ENCODE data around the gene TAOK2. TPM values are rescaled to one million over a fixed set of nuclear protein-coding genes. Genes with fewer than 3 reads are reported as not detected.
"Not testable (repeated sequence)": the region's sequence is repeated elsewhere in the genome, so short reads cannot be mapped to it uniquely, and the experiment has no call there.

Gene TAOK2
- polyA plus RNA-seq, 1 donor = 33.1 TPM

GRCh38 chr16:30003670-30004423, 30.2 kb downstream of the TAOK2 start:
- DNase-seq (ENCODE audit: low read depth) = no peak

- no peak for DNase-seq (ENCODE audit: low read depth)
These were observed 30.7 kb downstream of the TAOK2 start for GRCh38 chr16:30004424-30004776.

DNA sequence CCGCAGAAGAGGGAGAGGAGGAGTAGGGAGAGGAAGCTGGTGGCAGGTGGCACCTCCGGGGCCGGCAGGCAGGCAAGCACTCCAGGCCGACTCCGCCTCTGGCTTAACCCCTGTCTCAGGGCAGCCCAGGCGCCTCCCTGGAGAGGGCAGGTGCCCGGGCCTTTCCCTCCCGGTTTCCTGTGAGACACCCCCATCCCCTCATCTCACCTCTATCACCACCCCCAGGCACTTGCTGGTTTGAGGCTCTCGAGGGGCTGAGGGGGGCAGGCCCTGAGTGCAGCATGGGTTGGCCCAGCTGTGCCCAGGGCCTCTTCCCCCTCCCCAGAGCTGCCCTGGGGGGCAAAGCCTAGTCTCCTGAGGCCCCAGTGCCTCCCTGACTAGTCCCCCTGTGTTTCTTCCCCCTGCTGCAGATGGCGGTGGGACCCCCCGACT, 31.2 kb downstream of the TAOK2 start:
- DNase-seq (ENCODE audit: low read depth) = no peak

- DNase-seq (ENCODE audit: low read depth) = no peak
These were observed 31.9 kb downstream of the TAOK2 start for GRCh38 chr16:30005341-30006094.

GRCh38 chr16:30006095-30006473, 32.4 kb downstream of the TAOK2 start:
- no peak for DNase-seq (ENCODE audit: low read depth)

- DNase-seq (ENCODE audit: low read depth) = no peak
These were observed 33.1 kb downstream of the TAOK2 start for GRCh38 chr16:30006659-30007377.

DNA sequence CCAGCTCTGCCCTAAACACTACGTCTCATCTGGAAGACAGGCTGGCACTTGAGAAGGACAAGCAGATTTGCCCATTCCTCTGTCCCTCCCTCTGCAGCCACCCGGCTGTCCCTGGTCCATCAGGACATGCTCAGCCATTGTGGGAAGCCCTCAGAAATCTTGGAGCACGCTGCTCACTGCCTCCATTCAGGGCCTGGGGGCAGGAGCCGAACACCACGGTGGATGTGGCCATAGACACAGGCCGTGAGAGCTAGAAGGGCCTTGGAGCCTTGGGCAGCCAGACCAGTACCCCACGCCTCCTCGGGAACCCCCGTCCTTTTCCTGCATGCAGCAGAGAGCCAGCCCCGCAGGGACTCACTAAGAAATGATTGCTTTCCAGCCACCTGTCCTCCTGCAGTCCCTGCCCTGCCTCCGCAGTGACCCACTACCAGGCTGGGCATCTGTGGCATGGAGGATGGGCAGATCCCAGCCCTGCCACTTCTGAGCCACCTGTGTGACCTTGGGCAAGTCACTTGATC, 33.8 kb downstream of the TAOK2 start:
- DNase-seq (ENCODE audit: low read depth) = no peak

GRCh38 chr16:30009085-30009862, 35.6 kb downstream of the TAOK2 start:
- no peak for DNase-seq (ENCODE audit: low read depth)

DNA sequence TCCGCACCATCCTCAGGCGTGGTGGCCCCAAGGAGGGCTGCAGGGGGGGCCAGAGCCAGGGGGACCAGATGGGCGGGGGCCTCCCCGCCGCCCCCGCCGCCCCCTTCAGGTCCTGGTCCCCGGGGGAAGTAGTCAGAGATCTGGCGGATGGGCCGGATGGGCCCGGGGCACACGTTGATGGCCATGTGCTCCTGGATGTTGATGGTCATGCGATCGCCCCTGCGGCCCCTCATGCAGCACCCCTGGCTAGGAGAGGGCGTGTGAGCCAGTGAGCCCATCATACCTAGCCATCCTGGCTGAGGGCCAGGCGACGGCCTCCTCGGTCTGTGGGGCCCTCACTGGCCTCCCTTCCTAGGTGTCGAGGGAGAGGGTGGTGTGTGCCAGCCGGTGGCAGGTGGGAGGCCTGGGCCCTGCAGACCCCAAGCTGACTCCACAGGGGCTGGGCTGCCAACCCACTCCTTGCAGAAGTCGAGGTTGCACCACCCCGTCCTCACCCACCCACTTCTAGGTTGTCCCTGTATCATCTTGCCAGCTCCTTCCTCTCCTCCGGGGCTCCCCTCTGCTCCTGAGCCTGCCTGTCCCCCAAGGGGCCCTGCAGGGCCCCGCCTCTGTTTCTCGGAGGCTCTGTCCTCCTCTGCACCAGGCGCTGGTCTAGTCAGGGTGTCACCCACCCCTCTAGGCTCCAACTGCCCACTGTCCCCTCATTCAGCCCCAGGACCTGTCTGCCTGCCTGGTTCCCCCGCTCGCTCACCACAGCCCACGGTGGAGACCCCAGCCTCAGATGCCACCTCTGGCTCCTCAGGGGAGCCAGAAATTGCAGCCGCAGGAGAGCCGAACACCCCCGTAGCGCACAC, 36.5 kb downstream of the TAOK2 start:
- no peak for DNase-seq (ENCODE audit: low read depth)

DNA sequence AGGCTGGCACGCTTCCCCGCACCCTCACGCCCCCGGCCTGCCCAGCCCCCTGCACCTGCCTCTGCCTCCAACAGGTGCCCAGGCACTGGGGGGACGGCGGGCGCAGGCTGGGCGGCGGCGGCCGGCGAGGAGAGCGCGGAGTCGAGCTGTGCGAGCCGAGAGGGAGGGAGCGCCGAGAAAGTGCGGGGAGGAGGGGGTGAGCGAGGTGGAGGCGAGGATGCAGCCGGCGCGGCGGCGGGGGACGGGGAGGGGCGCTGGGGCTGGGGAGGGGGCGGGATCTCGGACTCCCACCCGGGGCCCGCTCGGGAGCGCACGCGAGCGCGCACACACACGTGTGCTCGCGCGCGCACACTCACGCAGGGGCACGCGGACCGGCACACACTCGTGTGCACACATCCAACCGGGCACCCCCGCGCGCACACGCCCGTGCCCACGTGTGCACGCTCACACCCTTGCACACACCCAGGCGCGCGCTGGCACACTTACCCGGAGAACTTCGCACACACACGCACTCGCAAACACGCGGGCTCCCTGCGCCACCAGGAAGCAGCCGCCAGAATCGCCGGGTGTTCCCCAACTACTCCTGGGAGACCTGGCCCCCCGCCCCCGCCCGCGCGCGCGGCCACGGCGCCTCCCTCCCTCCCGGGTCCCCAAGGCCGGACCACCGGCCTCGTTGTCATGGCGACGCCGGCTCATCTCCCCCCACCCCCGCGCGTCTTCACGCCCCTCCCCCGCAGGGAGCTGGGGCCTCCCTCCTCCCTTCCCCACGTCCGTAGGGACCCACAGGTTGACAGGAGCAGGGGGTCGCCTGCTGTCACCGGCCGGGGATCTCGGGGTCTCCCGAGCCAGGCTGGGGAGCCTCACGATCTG, 37.4 kb downstream of the TAOK2 start, which contains the start of gene DOC2A:
Gene DOC2A, minus strand, starts transcription at position 184 of the 870 bp plus-strand sequence. CDS start 805 bp downstream, outside the sequence.
- DNase-seq (ENCODE audit: low read depth) = no peak

GRCh38 chr16:30011714-30012504, 38.2 kb downstream of the TAOK2 start:
- DNase-seq (ENCODE audit: low read depth) = no peak

DNA sequence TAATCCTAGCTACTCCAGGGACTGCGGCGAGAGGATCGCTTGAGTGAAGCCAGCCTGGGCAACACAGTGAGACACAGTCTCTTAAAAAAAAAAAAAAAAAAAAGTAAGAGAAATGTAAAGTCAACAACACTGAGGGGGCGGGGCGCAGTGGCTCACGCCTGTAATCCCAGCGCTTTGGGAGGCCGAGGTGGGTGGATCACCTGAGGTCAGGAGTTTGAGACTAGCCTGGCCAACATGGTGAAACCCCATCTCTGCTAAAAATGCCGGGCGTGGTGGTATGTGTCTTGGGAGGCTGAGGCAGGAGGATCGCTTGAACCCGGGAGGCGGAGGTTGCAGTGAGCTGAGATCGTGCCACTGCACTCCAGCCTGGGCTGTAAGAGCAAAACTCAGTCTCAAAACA, 38.9 kb downstream of the TAOK2 start:
- not testable (repeated sequence) for DNase-seq (ENCODE audit: low read depth)

GRCh38 chr16:30015450-30015849, 41.8 kb downstream of the TAOK2 start:
- not testable (repeated sequence) for DNase-seq (ENCODE audit: low read depth)

DNA sequence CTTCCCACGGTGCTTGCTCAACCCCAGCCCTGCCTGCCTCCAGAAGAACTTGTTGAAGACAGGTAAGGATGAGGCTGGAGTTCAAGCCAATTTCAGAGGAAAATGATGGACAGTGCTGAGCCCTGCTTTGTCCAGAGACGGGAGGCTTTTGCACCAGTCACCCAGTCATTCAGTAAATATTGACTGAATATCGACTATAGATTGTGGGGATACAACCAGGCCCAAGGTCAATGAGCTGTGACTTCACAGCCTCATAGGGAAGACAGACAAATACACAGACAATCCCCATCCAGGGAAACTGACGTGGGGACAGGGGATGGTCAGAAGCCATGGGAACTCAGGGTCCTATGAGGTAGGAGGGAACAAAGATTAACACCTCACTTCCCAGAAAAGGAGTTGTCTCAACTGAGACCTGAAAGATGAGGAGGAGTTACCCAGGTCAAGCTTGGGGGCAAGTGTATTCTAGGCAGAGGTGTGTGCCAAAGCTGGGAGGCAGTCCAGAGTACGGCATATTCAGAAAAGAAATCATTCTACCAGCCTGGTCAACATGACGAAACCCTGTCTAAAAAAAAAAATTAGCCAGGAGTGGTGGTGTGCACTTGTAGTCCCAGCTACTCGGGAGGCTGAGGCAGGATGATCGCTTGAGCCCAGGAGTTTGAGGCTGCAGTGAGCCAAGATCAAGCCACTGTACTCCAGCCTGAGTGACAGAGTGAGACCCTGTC, 43.0 kb downstream of the TAOK2 start:
- no peak for DNase-seq (ENCODE audit: low read depth)

- DNase-seq (ENCODE audit: low read depth) = no peak
These were observed 43.6 kb downstream of the TAOK2 start for GRCh38 chr16:30017277-30017656.

- not testable (repeated sequence) for DNase-seq (ENCODE audit: low read depth)
These were observed 44.3 kb downstream of the TAOK2 start for GRCh38 chr16:30017937-30018336.

- no peak for DNase-seq (ENCODE audit: low read depth)
These were observed 45.1 kb downstream of the TAOK2 start for GRCh38 chr16:30018731-30019158.

GRCh38 chr16:30022887-30023286, 49.2 kb downstream of the TAOK2 start, which contains the start of gene C16orf92:
TSS of gene C16orf92 (plus strand) at chr16:30023198. CDS start at chr16:30023341, 143 bp downstream.
- no peak for DNase-seq (ENCODE audit: low read depth)

Measured in forelimb muscle (tissue), 1 donor.